Vein endothelial cell (primary cell): ENCODE measurements around the gene BTG2. TPM values are rescaled to one million over a fixed set of nuclear protein-coding genes. Genes with fewer than 3 reads are reported as not detected.

Source experiments
- small RNA-seq: library from RNA; depleted of rRNA; stranded (forward); fragments of <200 nt; gene quantifications from one replicate; pipeline ENCODE3, GENCODE V24; 2012
- total RNA-seq: library from RNA; depleted of rRNA; stranded (reverse); fragments of >200 nt; gene quantifications from 2 replicates; pipeline ENCODE4 v1.2.3, GENCODE V29; 2012

BTG2 gene, protein sequence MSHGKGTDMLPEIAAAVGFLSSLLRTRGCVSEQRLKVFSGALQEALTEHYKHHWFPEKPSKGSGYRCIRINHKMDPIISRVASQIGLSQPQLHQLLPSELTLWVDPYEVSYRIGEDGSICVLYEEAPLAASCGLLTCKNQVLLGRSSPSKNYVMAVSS
- 66.9 and 77.1 TPM in 2 replicates for total RNA-seq

DNA sequence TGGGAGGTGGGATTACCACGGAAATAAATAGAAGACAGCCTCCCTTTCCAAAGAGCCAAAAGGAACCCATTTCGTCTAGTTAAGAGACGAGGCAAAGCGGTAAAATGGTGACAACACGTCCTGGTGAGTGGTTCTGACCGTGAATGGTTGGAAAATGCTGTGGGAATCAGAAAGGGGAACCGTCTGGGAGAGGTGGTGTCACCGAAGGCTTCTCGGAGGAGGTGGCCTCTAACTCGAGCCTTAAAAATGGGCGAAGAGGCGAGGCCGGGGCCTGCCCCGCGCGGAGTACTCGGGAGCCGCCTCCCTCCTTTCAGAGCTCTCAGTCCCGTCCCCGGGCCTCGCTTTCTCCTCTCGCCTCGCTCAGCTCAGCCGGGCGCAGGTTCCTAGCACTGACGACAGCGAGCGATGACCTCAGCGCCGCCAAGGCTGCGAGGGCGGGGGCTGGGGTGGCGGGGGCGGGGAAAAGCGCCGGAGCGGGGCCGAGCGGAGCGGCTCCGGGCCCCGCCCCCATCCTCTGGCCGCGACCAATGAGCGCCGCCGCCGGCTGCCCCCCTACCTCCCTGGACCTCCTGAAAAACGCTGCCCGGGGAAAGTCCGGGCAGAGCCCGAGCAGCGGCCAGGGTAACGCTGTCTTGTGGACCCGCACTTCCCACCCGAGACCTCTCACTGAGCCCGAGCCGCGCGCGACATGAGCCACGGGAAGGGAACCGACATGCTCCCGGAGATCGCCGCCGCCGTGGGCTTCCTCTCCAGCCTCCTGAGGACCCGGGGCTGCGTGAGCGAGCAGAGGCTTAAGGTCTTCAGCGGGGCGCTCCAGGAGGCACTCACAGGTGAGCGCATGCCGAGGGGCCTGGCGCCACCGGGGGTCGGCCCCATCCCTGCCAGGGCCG lies at the start of gene BTG2:
TSS of gene BTG2 (plus strand) at position 601 of the 890 bp plus-strand sequence. CDS start at position 689, 88 bp downstream.

DNA sequence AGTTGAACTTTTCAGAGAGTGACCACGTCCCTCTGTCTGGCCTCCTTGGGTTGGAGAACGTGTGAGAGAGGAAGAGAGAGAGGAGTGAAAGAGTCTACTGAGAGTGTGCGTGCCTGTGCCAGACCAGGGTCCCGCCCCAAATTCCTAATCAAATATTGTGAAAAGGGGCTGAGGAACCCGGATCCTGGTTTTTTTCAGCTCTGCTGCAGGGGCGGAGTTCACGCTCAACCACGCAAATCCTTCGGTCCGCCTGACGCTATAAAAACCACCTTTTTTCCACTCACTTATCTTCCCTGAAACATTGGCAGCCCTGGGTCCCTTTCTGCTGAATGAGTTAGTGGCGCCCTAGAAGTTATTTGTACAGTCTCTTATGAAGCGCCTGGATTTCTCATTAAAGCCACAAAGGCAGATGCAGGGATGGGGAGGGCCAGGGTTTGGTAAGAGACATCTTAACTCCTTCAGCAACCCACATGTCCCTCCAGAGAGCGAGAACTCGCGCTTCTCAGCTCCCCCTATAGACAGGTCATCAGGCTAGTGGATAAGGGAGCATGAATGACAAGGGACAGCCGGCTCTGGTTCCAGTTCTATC lies 45.8 kb downstream of the BTG2 start, which contains the start of gene FMOD:
TSS of gene FMOD (minus strand) at position 86 of the 589 bp plus-strand sequence. CDS start 2,852 bp downstream, outside the sequence.

Small RNAs within 50 kb of the gene (small RNA-seq; reads per million reads assigned to genes)
- not detected for gene AL359837.1
- gene RNU6-487P: 0.34 reads per million, percentile 14 among the genes with 10 or more reads in this experiment

Other genes starting within 250 kb of the BTG2 start
- gene MYOG, start 219.5 kb upstream of the BTG2 start, total RNA-seq: not detected in 2 replicates
- not detected in 2 replicates for gene ADORA1, start 177.8 kb upstream of the BTG2 start, total RNA-seq
- not detected in 2 replicates for gene MYBPH, start 129.7 kb upstream of the BTG2 start, total RNA-seq
- under 0.01 TPM in 1 of 2 replicates, not detected in the other for gene CHI3L1, start 118.8 kb upstream of the BTG2 start, total RNA-seq
- gene CHIT1, start 75.8 kb upstream of the BTG2 start, total RNA-seq: not detected in 2 replicates
- 0.19 and 0.33 TPM in 2 replicates for gene FMOD, start 45.6 kb downstream of the BTG2 start, total RNA-seq
- gene PRELP, start 170.3 kb downstream of the BTG2 start, total RNA-seq: under 0.01 TPM in 1 of 2 replicates, not detected in the other
- not detected in 2 replicates for gene OPTC, start 188.6 kb downstream of the BTG2 start, total RNA-seq